Measurements from ENCODE around the gene AS3MT.

- TF ChIP-seq YY1 (IDR thresholded peaks at IDR 0.05; ENCODE audit: low read depth) (no peak), REST (IDR thresholded peaks at IDR 0.05; ENCODE audit: low read depth, low read length) (no peak), RFX5 (IDR thresholded peaks at IDR 0.05; ENCODE audit: low read length) (no peak), CTCF (IDR thresholded peaks at IDR 0.05) (no peak), EP300 (IDR thresholded peaks at IDR 0.05; ENCODE audit: borderline replicate concordance in 1 of 2, low read depth in 1 of 2, low read length in 1 of 2) (no peak), POLR2AphosphoS5 (IDR thresholded peaks at IDR 0.05; ENCODE audit: low read depth, low read length) (no peak), GABPA (IDR thresholded peaks at IDR 0.05; ENCODE audit: low read depth) (no peak)
Measured at GRCh38 chr10:102945962-102946361, 76.7 kb downstream of the AS3MT start.

All from SK-N-SH (cell line).